ENCODE data around the gene TARBP1. TPM values are rescaled to one million over a fixed set of nuclear protein-coding genes. Genes with fewer than 3 reads are reported as not detected.
A peak's percentile ranks its signal among the peaks of the same experiment; 100 is the strongest.

Gene TARBP1
- total RNA-seq, 4 donors from 2014 or later = 5.8 to 11.1 (median 9.8) TPM

GRCh38 chr1:234409328-234409727 lies 69.7 kb downstream of the TARBP1 start:
- H3K27me3 ChIP-seq = no peaks in the 10 kb centered on the region
- H3K27ac ChIP-seq (replicated peaks in 1 of 4) = no peak overlapping the region
- peak; percentile 2 for DNase-seq (ENCODE audit: extremely low spot score)
- H3K4me3 ChIP-seq = no peak overlapping the region
- 79% methylated on average over 5 of the region's 5 CpGs for WGBS
- no peak for TF ChIP-seq EP300 (IDR thresholded peaks at IDR 0.05)
- no peak for TF ChIP-seq POLR2A (IDR thresholded peaks at IDR 0.05; ENCODE audit: low read depth)
- no peak for TF ChIP-seq CTCF (IDR thresholded peaks at IDR 0.05)
- no peak for TF ChIP-seq POLR2AphosphoS5 (IDR thresholded peaks at IDR 0.05)
- intact Hi-C loops (cut with DNase I) = no loop called here
- H3K4me1 ChIP-seq = peaks cover 0 to 3% (median 0%) of the 10 kb centered on the region in 4 donors
- H3K36me3 ChIP-seq = peaks cover 0 to 58% (median 31%) of the 10 kb centered on the region in 4 donors
- no peaks in the 10 kb centered on the region for H3K9me3 ChIP-seq

GRCh38 chr1:234408757-234409156 lies 70.2 kb downstream of the TARBP1 start:
- WGBS = 91% methylated on average over 9 of the region's 9 CpGs
- peak; percentile 37 for DNase-seq (ENCODE audit: extremely low spot score)
- intact Hi-C loops (cut with DNase I) = no loop called here

GRCh38 chr1:234406871-234407270 lies 72.1 kb downstream of the TARBP1 start:
- Histone ChIP-seq H3K9me3 (no peaks in the 10 kb centered on the region), H3K36me3 (peaks cover 0 to 34% (median 14%) of the 10 kb centered on the region in 4 donors), H3K27ac (replicated peaks in 1 of 4) (no peak overlapping the region), H3K27me3 (no peaks in the 10 kb centered on the region), H3K4me3 (no peak overlapping the region), H3K4me1 (peaks cover 0 to 3% (median 0%) of the 10 kb centered on the region in 4 donors)
- no peak for TF ChIP-seq EP300 (IDR thresholded peaks at IDR 0.05)
- WGBS = 83% methylated on average over 4 of the region's 4 CpGs
- intact Hi-C loops (cut with DNase I) = no loop called here
- no peak for DNase-seq (ENCODE audit: extremely low spot score)

More at GRCh38 chr1:234408757-234409156, 70.2 kb downstream of the TARBP1 start:
- Histone ChIP-seq H3K4me3 (no peak overlapping the region), H3K27ac (replicated peaks in 1 of 4) (no peak overlapping the region), H3K27me3 (no peaks in the 10 kb centered on the region), H3K36me3 (peaks cover 0 to 52% (median 28%) of the 10 kb centered on the region in 4 donors), H3K9me3 (no peaks in the 10 kb centered on the region), H3K4me1 (peaks cover 0 to 3% (median 0%) of the 10 kb centered on the region in 4 donors)
- TF ChIP-seq CTCF (IDR thresholded peaks at IDR 0.05) (no peak), EP300 (IDR thresholded peaks at IDR 0.05) (no peak), POLR2AphosphoS5 (IDR thresholded peaks at IDR 0.05) (no peak), POLR2A (IDR thresholded peaks at IDR 0.05; ENCODE audit: low read depth) (no peak)

DNA sequence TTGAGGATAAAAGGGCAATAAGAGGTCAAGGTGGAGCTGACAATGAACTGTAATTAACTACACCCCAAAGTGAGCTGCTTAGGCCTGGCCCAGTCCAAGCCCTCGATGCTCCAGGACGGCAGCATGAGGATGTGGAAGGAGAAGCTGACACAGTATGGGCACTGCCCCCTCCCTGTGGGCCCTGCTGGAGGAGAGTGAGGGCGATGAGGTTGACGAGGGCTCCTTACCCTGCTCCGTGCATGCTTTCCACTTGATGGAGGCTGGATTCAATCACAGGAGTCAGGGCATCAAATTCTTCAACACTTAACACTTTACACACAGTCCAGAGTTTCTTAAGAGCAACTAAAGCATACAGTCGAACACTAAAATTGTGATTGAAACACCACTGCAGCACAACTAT lies 73.3 kb downstream of the TARBP1 start:
- 67% methylated on average over 6 of the region's 6 CpGs for WGBS
- intact Hi-C loops (cut with DNase I) = no loop called here

DNA sequence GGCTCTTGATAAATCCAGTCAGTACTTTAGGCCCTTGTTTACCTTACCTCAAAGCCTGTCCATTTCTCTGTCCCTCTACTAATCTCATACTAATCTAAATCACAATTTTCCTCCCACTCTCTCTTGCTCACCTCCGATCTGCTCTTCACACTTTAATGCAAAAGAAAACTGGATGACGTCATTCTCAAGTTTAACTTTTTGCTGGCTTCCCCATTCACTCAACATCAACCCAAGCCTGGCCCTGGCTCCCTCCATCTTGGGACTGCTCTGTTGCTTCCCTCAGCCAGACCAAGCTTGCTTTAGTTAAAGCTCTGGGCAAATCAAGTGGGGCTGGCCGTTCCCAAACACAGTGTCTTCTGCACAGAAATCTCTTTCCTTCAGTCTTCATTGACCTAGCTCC lies 76.0 kb downstream of the TARBP1 start:
- peaks cover 0 to 11% (median 0%) of the 10 kb centered on the region in 4 donors for H3K36me3 ChIP-seq
- TF ChIP-seq EP300 (IDR thresholded peaks at IDR 0.05) = no peak
- no peak for TF ChIP-seq POLR2AphosphoS5 (IDR thresholded peaks at IDR 0.05)
- no peak for TF ChIP-seq CTCF (IDR thresholded peaks at IDR 0.05)
- TF ChIP-seq POLR2A (IDR thresholded peaks at IDR 0.05; ENCODE audit: low read depth) = no peak
- H3K27me3 ChIP-seq = no peaks in the 10 kb centered on the region
- no peak overlapping the region for H3K4me3 ChIP-seq
- no peaks in the 10 kb centered on the region for H3K9me3 ChIP-seq
- intact Hi-C loops (cut with DNase I) = no loop called here
- DNase-seq (ENCODE audit: extremely low spot score) = peak; percentile 10
- H3K4me1 ChIP-seq = peaks cover 0 to 17% (median 7%) of the 10 kb centered on the region in 4 donors
- WGBS = 88% methylated on average over 3 of the region's 3 CpGs
- H3K27ac ChIP-seq (replicated peaks in 1 of 4) = no peak overlapping the region

More for the DNA sequence above, 73.3 kb downstream of the TARBP1 start:
- no peak overlapping the region for H3K4me3 ChIP-seq
- no peak overlapping the region for H3K27ac ChIP-seq (replicated peaks in 1 of 4)
- H3K9me3 ChIP-seq = no peaks in the 10 kb centered on the region
- no peaks in the 10 kb centered on the region for H3K27me3 ChIP-seq
- DNase-seq (ENCODE audit: extremely low spot score) = no peak
- H3K36me3 ChIP-seq = peaks cover 0 to 26% (median 9%) of the 10 kb centered on the region in 4 donors
- peaks cover 0 to 7% (median 5%) of the 10 kb centered on the region in 4 donors for H3K4me1 ChIP-seq
- TF ChIP-seq EP300 (IDR thresholded peaks at IDR 0.05) (no peak), CTCF (IDR thresholded peaks at IDR 0.05) (no peak), POLR2AphosphoS5 (IDR thresholded peaks at IDR 0.05) (no peak), POLR2A (IDR thresholded peaks at IDR 0.05; ENCODE audit: low read depth) (no peak)
